ENCODE measurements around the gene PTPN1. TPM values are rescaled to one million over a fixed set of nuclear protein-coding genes. Genes with fewer than 3 reads are reported as not detected.

The PTPN1 gene
- total and polyA plus RNA-seq, 4 donors: 5.8 to 10.6 (median 9.7) TPM

- Histone ChIP-seq H3K9me3 (ENCODE audit: control insufficient read depth in 4 of 4, low read length in 3 of 4) (no peaks in the 10 kb centered on the region), H3K4me3 (ENCODE audit: low read depth in 1 of 3, low read length in 3 of 3) (no peak overlapping the region), H3K36me3 (ENCODE audit: control insufficient read depth in 4 of 4, insufficient read depth in 3 of 4, low read depth in 1 of 4, low read length in 3 of 4) (peaks cover 16 to 51% (median 43%) of the 10 kb centered on the region in 4 donors), H3K4me1 (ENCODE audit: control insufficient read depth in 4 of 4, insufficient read depth in 4 of 4, low read length in 3 of 4) (peaks cover 3 to 20% (median 13%) of the 10 kb centered on the region in 4 donors), H3K9ac (ENCODE audit: low read depth in 1 of 2, low read length in 2 of 2) (no peak overlapping the region), H3K27ac (ENCODE audit: low read depth in 1 of 2, low read length in 2 of 2) (no peak overlapping the region), H3K27me3 (ENCODE audit: control insufficient read depth in 4 of 4, insufficient read depth in 4 of 4, low read length in 3 of 4) (no peaks in the 10 kb centered on the region)
- TF ChIP-seq REST (IDR thresholded peaks at IDR 0.05) (no peak), EGR1 (IDR thresholded peaks at IDR 0.05; ENCODE audit: low read depth in 2 of 2) (no peak), NR2F2 (IDR thresholded peaks at IDR 0.05) (no peak), RXRA (IDR thresholded peaks at IDR 0.05) (no peak), FOXA2 (IDR thresholded peaks at IDR 0.05) (no peak), YY1 (IDR thresholded peaks at IDR 0.05) (no peak), HNF4G (IDR thresholded peaks at IDR 0.05) (no peak), MAX (IDR thresholded peaks at IDR 0.05) (no peak), ATF3 (IDR thresholded peaks at IDR 0.05) (no peak), CTCF (IDR thresholded peaks at IDR 0.05; ENCODE audit: low read depth, low read length, missing input control) (no peak), FOXA1 (IDR thresholded peaks at IDR 0.05) (no peak), JUND (IDR thresholded peaks at IDR 0.05) (no peak), RAD21 (IDR thresholded peaks at IDR 0.05) (no peak), GABPA (IDR thresholded peaks at IDR 0.05 in 1 of 2, conservative IDR thresholded peaks at IDR 0.05 in 1 of 2) (no peak), ZBTB33 (IDR thresholded peaks at IDR 0.05) (no peak)
- DNase-seq (ENCODE audit: low spot score): no peak
- WGBS: 87% methylated on average over 14 of the region's 14 CpGs
Measured at GRCh38 chr20:50578061-50578777, 68.0 kb downstream of the PTPN1 start.
